OCI-LY1 (cell line): ENCODE data around the gene PALB2.

Source experiments
- EZH2 ChIP-seq: fragments of 200-600 bp; sonication (generic), shearing (Covaris generic); IDR thresholded peaks from 2 replicates; pipeline ENCODE4 v1.8.0; 2017; ENCODE audit warnings: borderline replicate concordance, mixed run types, mild to moderate bottlenecking, antibody characterized with exemption, low read length, moderate library complexity, mixed read lengths
- TF ChIP-seq, protein P1 (sequence below): fragments of 200-600 bp; sonication (generic), shearing (Covaris generic); IDR thresholded peaks from 2 replicates; pipeline ENCODE4 v1.5.1; 2017; ENCODE audit warnings: mild to moderate bottlenecking, antibody characterized with exemption, low read length, moderate library complexity, mixed read lengths

GRCh38 chr16:23554536-23554935 lies 86.6 kb downstream of the PALB2 start:
- TF ChIP-seq, protein P1, sequence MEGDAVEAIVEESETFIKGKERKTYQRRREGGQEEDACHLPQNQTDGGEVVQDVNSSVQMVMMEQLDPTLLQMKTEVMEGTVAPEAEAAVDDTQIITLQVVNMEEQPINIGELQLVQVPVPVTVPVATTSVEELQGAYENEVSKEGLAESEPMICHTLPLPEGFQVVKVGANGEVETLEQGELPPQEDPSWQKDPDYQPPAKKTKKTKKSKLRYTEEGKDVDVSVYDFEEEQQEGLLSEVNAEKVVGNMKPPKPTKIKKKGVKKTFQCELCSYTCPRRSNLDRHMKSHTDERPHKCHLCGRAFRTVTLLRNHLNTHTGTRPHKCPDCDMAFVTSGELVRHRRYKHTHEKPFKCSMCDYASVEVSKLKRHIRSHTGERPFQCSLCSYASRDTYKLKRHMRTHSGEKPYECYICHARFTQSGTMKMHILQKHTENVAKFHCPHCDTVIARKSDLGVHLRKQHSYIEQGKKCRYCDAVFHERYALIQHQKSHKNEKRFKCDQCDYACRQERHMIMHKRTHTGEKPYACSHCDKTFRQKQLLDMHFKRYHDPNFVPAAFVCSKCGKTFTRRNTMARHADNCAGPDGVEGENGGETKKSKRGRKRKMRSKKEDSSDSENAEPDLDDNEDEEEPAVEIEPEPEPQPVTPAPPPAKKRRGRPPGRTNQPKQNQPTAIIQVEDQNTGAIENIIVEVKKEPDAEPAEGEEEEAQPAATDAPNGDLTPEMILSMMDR, result no peak
- TF ChIP-seq EZH2, result no peak
